Measurements from ENCODE around the gene OIT3.
"Not testable (repeated sequence)": the region's sequence is repeated elsewhere in the genome, so short reads cannot be mapped to it uniquely, and the experiment has no call there.

OIT3 gene

GRCh38 chr10:72904806-72905205, 11.3 kb downstream of the OIT3 start:
- no peak for DNase-seq

DNA sequence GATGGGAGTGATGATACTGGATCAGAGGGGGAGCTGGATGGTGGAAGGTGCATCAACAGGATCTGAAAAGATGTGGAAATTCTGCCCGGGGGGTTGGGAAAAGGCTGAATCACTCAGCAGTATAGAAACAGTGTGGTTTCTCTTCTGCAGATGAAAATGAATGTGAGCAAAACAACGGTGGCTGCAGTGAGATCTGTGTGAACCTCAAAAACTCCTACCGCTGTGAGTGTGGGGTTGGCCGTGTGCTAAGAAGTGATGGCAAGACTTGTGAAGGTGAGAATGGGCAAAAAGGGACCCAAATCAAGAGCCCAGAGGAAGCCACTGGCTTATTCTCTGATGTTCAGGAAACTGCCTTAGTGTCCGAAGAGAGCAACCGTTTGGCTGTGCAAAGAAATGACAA, 12.9 kb downstream of the OIT3 start:
- no peak for DNase-seq

DNA sequence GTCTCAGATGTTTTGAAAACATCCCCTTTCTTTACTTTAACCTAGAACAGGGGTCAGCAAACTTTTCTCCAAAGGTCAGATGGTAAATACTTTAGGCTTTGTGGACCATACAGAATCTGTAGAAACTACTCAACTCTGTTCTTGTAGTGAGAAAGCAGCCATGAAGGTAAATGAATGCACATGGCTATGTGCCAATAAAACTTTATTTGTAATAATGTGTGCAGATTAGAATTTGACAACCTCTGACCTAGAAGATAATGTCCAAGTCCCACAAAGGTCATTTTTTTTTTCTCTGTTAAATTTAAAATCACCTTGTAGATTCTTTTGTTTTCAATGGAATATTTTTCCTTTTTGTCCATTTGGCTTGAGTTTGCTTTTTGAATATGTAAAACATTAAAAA, 17.2 kb downstream of the OIT3 start:
- no peak for DNase-seq

- no peak for DNase-seq
These were observed 18.2 kb downstream of the OIT3 start for GRCh38 chr10:72911758-72912157.

GRCh38 chr10:72912736-72913135, 19.2 kb downstream of the OIT3 start:
- no peak for DNase-seq

GRCh38 chr10:72913287-72913686, 19.7 kb downstream of the OIT3 start:
- no peak for DNase-seq

GRCh38 chr10:72917201-72917600, 23.7 kb downstream of the OIT3 start:
- not testable (repeated sequence) for DNase-seq

DNA sequence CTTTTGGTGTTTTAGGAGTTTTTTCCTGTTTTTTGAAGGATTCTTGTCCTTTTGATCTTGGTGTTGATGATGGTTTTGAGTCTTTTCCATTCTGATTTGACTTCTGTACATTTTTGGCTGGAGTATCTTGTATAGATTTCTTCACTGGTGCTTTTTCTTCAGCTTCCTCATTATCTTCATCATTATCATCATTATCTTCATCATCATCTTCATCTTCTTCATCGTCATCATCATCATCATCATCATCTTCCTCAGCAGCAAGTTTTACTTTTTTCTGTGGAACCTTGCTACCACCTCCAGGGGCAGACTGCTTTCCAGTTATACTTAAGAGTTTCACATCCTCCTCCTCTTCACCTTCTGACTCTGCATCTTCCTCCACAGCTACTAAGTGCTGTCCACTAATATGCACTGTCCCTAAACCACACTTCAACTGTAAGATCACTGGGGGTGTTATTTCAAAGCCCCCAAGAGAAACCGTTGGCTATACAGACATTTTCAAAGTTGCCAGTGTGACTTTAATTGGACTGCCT, 24.3 kb downstream of the OIT3 start:
- DNase-seq = not testable (repeated sequence)

DNA sequence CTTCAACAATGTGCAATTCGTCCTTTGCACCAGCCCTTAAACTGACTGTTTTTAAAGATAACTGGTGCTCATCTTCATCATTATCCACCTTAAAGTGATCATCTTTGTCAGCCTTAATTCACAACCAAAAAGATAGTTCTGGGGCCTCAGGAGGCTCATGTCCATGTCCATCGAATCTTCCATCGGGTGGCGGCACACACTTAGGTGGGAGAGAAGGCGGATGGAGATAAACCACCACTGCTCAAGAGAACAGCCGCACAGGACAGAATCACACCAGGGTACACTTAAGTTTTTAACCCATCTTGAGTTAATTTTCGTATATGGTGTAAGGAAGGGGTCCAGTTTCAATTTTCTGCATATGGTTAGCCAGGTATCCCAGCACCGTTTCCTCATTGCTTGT, 24.8 kb downstream of the OIT3 start:
- no peak for DNase-seq

GRCh38 chr10:72921147-72921683, 27.7 kb downstream of the OIT3 start:
- DNase-seq = not testable (repeated sequence)

GRCh38 chr10:72924351-72924750, 30.8 kb downstream of the OIT3 start:
- DNase-seq = no peak

DNA sequence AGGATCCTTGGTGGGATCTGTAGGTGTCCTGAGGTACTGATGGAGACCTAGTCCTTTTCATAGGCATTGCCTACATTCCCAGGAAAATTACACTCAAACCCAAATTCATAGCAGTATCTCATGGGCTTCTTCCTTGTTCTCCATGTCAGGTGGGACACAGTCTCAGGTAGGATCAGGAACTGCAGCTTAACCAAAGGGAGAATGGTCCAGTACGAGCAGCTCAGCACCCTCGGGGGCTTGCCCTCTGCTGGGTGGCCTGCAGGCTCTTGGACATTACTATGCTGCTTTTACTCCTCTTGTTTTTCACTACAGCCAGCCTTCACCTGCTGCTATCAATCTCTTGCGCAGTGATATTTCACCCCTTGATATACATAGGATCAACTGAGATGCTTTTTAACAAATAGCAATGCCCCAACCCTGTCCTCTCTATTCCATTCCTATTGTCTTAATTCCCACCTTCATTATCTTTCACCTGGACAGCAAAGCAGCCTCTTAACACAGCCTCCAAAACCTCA, 32.5 kb downstream of the OIT3 start:
- DNase-seq = no peak

- no peak for DNase-seq
These were observed 33.9 kb downstream of the OIT3 start for GRCh38 chr10:72927485-72927884.

- no peak for DNase-seq
These were observed 35.3 kb downstream of the OIT3 start for GRCh38 chr10:72928798-72929197.

DNA sequence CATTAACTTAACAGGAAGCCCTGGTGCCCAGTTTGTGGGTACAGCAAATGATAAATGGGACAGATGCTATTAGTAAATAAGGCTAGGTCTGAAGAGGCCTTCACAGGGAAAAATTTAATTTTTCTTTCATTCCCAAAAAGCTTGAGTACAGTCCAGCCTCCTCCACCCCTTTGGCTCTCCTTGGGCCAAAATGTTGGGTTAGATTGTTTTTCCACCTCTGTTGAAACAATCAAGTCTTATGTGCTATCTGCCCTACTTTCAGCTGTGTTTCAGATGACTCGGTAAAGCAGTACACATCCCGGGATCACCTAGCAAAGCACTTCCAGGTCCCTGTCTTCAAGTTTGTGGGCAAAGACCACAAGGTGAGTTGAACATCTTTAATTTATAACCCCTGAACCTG, 36.7 kb downstream of the OIT3 start:
- no peak for DNase-seq

DNA sequence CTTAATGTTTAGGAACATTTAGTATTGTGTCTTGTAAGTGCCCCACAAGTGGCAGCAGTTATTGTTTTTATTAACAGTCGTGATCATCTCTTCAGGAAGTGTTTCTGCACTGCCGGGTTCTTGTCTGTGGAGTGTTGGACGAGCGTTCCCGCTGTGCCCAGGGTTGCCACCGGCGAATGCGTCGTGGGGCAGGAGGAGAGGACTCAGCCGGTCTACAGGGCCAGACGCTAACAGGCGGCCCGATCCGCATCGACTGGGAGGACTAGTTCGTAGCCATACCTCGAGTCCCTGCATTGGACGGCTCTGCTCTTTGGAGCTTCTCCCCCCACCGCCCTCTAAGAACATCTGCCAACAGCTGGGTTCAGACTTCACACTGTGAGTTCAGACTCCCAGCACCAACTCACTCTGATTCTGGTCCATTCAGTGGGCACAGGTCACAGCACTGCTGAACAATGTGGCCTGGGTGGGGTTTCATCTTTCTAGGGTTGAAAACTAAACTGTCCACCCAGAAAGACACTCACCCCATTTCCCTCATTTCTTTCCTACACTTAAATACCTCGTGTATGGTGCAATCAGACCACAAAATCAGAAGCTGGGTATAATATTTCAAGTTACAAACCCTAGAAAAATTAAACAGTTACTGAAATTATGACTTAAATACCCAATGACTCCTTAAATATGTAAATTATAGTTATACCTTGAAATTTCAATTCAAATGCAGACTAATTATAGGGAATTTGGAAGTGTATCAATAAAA, 38.9 kb downstream of the OIT3 start:
- no peak for DNase-seq

GRCh38 chr10:72935361-72935760, 41.8 kb downstream of the OIT3 start:
- DNase-seq = no peak

DNA sequence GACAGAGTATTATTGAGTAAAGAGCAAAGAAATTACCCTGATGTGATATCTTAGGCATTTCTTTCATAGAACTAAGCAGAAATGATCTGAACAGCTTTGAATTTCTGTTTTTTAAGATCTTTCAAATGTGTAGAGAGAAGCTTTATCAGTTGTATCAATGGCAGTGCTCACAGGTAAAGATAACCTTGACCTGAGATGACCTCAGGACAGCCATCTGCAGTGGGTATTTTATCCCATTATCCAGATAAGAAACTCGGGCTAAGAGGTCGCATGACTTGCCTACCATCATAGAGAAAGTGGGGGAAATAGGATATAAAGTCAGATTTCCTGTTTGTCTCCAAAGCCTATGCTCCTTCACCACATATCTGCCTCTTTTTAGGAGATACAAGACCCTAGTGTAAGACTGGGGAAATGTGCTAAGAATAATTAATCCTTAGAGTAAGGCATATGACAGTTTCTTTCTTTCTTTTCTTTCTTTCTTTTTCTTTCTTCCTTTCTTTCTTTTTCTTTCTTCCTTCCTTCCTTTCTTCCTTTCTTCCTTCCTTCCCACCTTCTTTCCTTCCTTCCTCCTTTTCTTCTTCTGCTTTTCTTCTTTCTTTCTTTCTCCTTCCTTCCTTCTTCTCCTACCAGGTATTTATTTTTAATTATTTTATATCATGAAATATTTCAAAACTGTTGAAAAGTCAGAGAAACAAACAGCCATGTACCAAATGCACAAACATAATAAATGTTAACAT, 50.1 kb downstream of the OIT3 start:
- DNase-seq = no peak

DNA sequence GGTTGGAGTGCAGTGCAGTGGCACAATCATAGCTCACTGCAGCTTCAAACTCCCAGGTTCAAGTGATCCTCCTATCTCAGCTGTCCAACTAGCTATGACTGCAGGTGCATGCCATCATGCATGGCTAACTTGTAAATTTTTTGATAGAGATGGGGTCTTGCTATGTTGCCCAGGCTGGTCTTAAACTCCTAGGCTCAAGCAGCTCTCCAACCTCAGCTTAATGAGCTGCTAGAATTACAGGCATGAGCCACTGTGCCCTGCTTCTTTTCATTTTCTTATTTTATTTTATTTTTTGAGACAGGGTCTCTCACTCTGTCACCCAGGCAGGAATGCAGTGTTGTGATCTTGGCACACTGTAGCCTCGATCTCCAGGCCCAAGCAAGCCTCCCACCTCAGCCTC, 53.4 kb downstream of the OIT3 start:
- DNase-seq = no peak

- no peak for DNase-seq
These were observed 55.2 kb downstream of the OIT3 start for GRCh38 chr10:72948762-72949161.

DNA sequence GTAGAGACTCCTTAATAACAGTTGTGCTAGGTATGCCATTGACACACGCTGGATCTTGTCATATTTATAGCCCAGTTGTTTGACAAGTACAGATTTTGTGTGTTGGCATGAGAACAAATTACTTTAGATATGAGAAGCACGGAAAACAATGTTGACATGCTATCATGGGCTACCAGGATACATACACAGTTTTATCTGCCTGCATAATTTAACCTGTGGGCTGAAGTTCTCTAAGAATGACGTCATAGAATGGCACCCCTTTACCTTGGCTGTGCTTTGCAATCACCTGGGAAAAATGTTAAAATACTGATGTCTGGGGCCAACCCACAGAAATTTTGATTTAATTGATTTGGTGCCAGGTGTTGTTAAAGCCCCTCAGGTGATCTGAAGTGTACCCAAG, 58.2 kb downstream of the OIT3 start:
- DNase-seq = no peak

- no peak for DNase-seq
These were observed 58.6 kb downstream of the OIT3 start for GRCh38 chr10:72952189-72952588.

GRCh38 chr10:72952642-72953158, 59.2 kb downstream of the OIT3 start:
- DNase-seq = no peak

- no peak for DNase-seq
These were observed 60.1 kb downstream of the OIT3 start for GRCh38 chr10:72953687-72954086.
